ENCODE data around the gene TSPY2. TPM values are rescaled to one million over a fixed set of nuclear protein-coding genes. Genes with fewer than 3 reads are reported as not detected.
"Not testable (repeated sequence)": the region's sequence is repeated elsewhere in the genome, so short reads cannot be mapped to it uniquely, and the experiment has no call there.

TSPY2 gene
- not detected for total RNA-seq
- long read RNA-seq = 0 reads

- ATAC-seq; intact Hi-C loops (cut with DNase I); DNase-seq: not testable (repeated sequence)
Measured at GRCh38 chrY:6245923-6246322, at the start of gene TSPY2. TSPY2 (plus strand) TSS chrY:6246223; CDS start chrY:6246269, 46 bp downstream.

- intact Hi-C loops (cut with DNase I); ATAC-seq; DNase-seq: not testable (repeated sequence)
Measured at GRCh38 chrY:6209565-6209964, 36.5 kb upstream of the TSPY2 start.

GRCh38 chrY:6217045-6217444 lies 29.0 kb upstream of the TSPY2 start:
- ATAC-seq; intact Hi-C loops (cut with DNase I); DNase-seq: not testable (repeated sequence)

GRCh38 chrY:6269839-6270238 lies 23.8 kb downstream of the TSPY2 start:
- intact Hi-C loops (cut with DNase I); DNase-seq; ATAC-seq: not testable (repeated sequence)
